Measurements from ENCODE around the gene DIAPH2. TPM values are rescaled to one million over a fixed set of nuclear protein-coding genes. Genes with fewer than 3 reads are reported as not detected.

The DIAPH2 gene
- total and polyA plus RNA-seq, 2 donors (not counting 1 experiment from before 2014, with no cell fraction given): 16.8 to 18.5 TPM

DNA sequence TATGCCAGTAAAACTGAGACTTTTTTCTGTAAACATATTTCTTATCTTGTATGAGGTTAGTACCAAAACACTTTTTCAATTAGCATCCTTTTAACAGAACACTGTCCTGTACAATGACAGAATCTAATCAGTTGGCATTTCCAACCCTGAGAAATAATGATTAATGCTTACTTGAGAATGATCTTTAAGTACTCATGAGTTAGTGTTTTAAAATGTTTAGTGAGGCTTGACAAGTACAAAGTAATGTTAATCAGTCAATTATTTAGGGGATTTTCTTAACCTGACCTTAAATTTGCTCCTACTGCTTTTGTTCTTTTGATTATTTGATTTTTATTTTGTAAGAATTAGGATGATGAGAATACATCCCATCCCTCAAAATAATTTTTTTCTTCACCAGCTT is 695.6 kb downstream of the DIAPH2 start:
- Histone ChIP-seq H3K27ac (ENCODE audit: insufficient read depth, low read length) (no peak overlapping the region), H4K20me1 (ENCODE audit: control insufficient read depth, extremely low read depth, insufficient read depth, low read length) (no peaks in the 10 kb centered on the region), H3K27me3 (ENCODE audit: control insufficient read depth, insufficient read depth, low read length) (no peaks in the 10 kb centered on the region), H3K9me3 (ENCODE audit: control insufficient read depth, insufficient read depth, low read depth, low read length) (no peaks in the 10 kb centered on the region), H3K4me3 (replicated peaks in 1 of 4; ENCODE audit: control extremely low read depth in 1 of 4, insufficient read depth in 1 of 4, low read depth in 3 of 4, low read length in 4 of 4) (no peak overlapping the region), H3K36me3 (ENCODE audit: control insufficient read depth, insufficient read depth, low read length) (no peaks in the 10 kb centered on the region), H3K79me2 (ENCODE audit: control insufficient read depth, insufficient read depth, low read length) (no peaks in the 10 kb centered on the region), H3K4me1 (ENCODE audit: control insufficient read depth, extremely low read depth, insufficient read depth, low read length) (no peaks in the 10 kb centered on the region), H3K4me2 (ENCODE audit: extremely low read depth, insufficient read depth, low read length) (no peak overlapping the region), H3K9ac (ENCODE audit: insufficient read depth, low read length) (no peak overlapping the region), H2AFZ (ENCODE audit: low read length) (no peak overlapping the region)
- no peak for DNase-seq (ENCODE audit: low read depth in 2 of 2)
- TF ChIP-seq EZH2 (IDR thresholded peaks at IDR 0.05; ENCODE audit: low read length, missing control alignments) (no peak), CTCF (conservative IDR thresholded peaks at IDR 0.05 in 1 of 2, IDR thresholded peaks at IDR 0.05 in 1 of 2; ENCODE audit: low read depth in 1 of 2, low read length in 2 of 2) (no peak)

- no peak overlapping the region for H3K27ac ChIP-seq (ENCODE audit: insufficient read depth, low read length)
- H3K79me2 ChIP-seq (ENCODE audit: control insufficient read depth, insufficient read depth, low read length): no peaks in the 10 kb centered on the region
- H3K9ac ChIP-seq (ENCODE audit: insufficient read depth, low read length): no peak overlapping the region
- no peak overlapping the region for H3K4me3 ChIP-seq (replicated peaks in 1 of 4; ENCODE audit: control extremely low read depth in 1 of 4, insufficient read depth in 1 of 4, low read depth in 3 of 4, low read length in 4 of 4)
- H3K27me3 ChIP-seq (ENCODE audit: control insufficient read depth, insufficient read depth, low read length): no peaks in the 10 kb centered on the region
- TF ChIP-seq CTCF (conservative IDR thresholded peaks at IDR 0.05 in 1 of 2, IDR thresholded peaks at IDR 0.05 in 1 of 2; ENCODE audit: low read depth in 1 of 2, low read length in 2 of 2) (no peak), EZH2 (IDR thresholded peaks at IDR 0.05; ENCODE audit: low read length, missing control alignments) (no peak)
- no peak overlapping the region for H2AFZ ChIP-seq (ENCODE audit: low read length)
- H4K20me1 ChIP-seq (ENCODE audit: control insufficient read depth, extremely low read depth, insufficient read depth, low read length): no peaks in the 10 kb centered on the region
- H3K4me1 ChIP-seq (ENCODE audit: control insufficient read depth, extremely low read depth, insufficient read depth, low read length): no peaks in the 10 kb centered on the region
- no peak for DNase-seq (ENCODE audit: low read depth in 2 of 2)
- no peaks in the 10 kb centered on the region for H3K36me3 ChIP-seq (ENCODE audit: control insufficient read depth, insufficient read depth, low read length)
- no peaks in the 10 kb centered on the region for H3K9me3 ChIP-seq (ENCODE audit: control insufficient read depth, insufficient read depth, low read depth, low read length)
- H3K4me2 ChIP-seq (ENCODE audit: extremely low read depth, insufficient read depth, low read length): no peak overlapping the region
These were observed 700.0 kb downstream of the DIAPH2 start for GRCh38 chrX:97384685-97385084.

- H3K9me3 ChIP-seq (ENCODE audit: control insufficient read depth, insufficient read depth, low read depth, low read length): no peaks in the 10 kb centered on the region
- H3K36me3 ChIP-seq (ENCODE audit: control insufficient read depth, insufficient read depth, low read length): no peaks in the 10 kb centered on the region
- no peak overlapping the region for H2AFZ ChIP-seq (ENCODE audit: low read length)
- H3K79me2 ChIP-seq (ENCODE audit: control insufficient read depth, insufficient read depth, low read length): no peaks in the 10 kb centered on the region
- H4K20me1 ChIP-seq (ENCODE audit: control insufficient read depth, extremely low read depth, insufficient read depth, low read length): no peaks in the 10 kb centered on the region
- TF ChIP-seq EZH2 (IDR thresholded peaks at IDR 0.05; ENCODE audit: low read length, missing control alignments): no peak
- TF ChIP-seq CTCF (conservative IDR thresholded peaks at IDR 0.05 in 1 of 2, IDR thresholded peaks at IDR 0.05 in 1 of 2; ENCODE audit: low read depth in 1 of 2, low read length in 2 of 2): no peak
- no peaks in the 10 kb centered on the region for H3K4me1 ChIP-seq (ENCODE audit: control insufficient read depth, extremely low read depth, insufficient read depth, low read length)
- H3K4me2 ChIP-seq (ENCODE audit: extremely low read depth, insufficient read depth, low read length): no peak overlapping the region
- no peak overlapping the region for H3K4me3 ChIP-seq (replicated peaks in 1 of 4; ENCODE audit: control extremely low read depth in 1 of 4, insufficient read depth in 1 of 4, low read depth in 3 of 4, low read length in 4 of 4)
- no peaks in the 10 kb centered on the region for H3K27me3 ChIP-seq (ENCODE audit: control insufficient read depth, insufficient read depth, low read length)
- no peak overlapping the region for H3K27ac ChIP-seq (ENCODE audit: insufficient read depth, low read length)
- DNase-seq (ENCODE audit: low read depth in 2 of 2): no peak
- H3K9ac ChIP-seq (ENCODE audit: insufficient read depth, low read length): no peak overlapping the region
These were observed 702.4 kb downstream of the DIAPH2 start for GRCh38 chrX:97387004-97387403.

Data from fibroblast of lung (primary cell).